ENCODE data around the gene SERPINI1. TPM values are rescaled to one million over a fixed set of nuclear protein-coding genes. Genes with fewer than 3 reads are reported as not detected.

The SERPINI1 gene
- total and polyA plus RNA-seq, 2 of the 8 experiments (the other 6 are each of a cell fraction or from before 2014, with no cell fraction given): 5.3 to 9.9 TPM

DNA sequence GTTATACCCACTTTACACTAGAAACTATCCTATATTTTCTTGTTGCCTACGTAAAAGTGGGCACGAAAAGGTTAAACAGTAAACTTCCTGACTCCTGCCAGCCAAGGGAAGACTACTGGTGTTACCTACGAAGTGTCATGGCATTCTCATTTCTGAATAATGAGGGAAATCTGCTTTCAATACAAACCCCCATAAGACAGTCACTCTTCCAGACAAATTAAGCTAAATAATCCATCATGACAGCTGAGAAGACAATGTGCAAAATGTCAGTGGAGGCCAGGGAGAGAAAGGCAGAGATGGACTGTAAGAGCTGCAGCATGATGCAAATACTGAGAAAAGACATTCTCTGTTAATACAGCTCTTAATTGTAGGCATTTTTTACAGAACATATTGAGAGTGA lies 136.5 kb downstream of the SERPINI1 start:
- H3K79me1 ChIP-seq (ENCODE audit: low read depth, low read length): no peaks in the 10 kb centered on the region
- FAIRE-seq: no peak
- no peak overlapping the region for H2AFZ ChIP-seq (ENCODE audit: low read length)
- no peak overlapping the region for H3K27ac ChIP-seq (ENCODE audit: low read depth, low read length)
- H2BK15ac ChIP-seq (ENCODE audit: low read length): no peak overlapping the region
- no peaks in the 10 kb centered on the region for H3K79me2 ChIP-seq (ENCODE audit: control insufficient read depth in 1 of 2, insufficient read depth in 2 of 2, low read length in 2 of 2)
- no peak for TF ChIP-seq KDM4A (IDR thresholded peaks at IDR 0.05; ENCODE audit: low read depth, low read length, severe bottlenecking)
- no peak for TF ChIP-seq KDM1A (IDR thresholded peaks at IDR 0.05; ENCODE audit: borderline replicate concordance, low read length)
- no peak for TF ChIP-seq EZH2 (IDR thresholded peaks at IDR 0.05; ENCODE audit: low read depth, low read length, severe bottlenecking)
- no peak for TF ChIP-seq JUN (IDR thresholded peaks at IDR 0.05; ENCODE audit: low read depth, low read length)
- TF ChIP-seq YY1 (IDR thresholded peaks at IDR 0.05; ENCODE audit: low read depth, low read length): no peak
- TF ChIP-seq HDAC6 (IDR thresholded peaks at IDR 0.05; ENCODE audit: low read depth, low read length): no peak
- no peak for TF ChIP-seq KDM5A (IDR thresholded peaks at IDR 0.05; ENCODE audit: low read length)
- no peak for TF ChIP-seq TCF12 (IDR thresholded peaks at IDR 0.05; ENCODE audit: low read depth, low read length)
- TF ChIP-seq ZNF274 (IDR thresholded peaks at IDR 0.05; ENCODE audit: borderline replicate concordance, extremely low read depth, low read length): no peak
- no peak for TF ChIP-seq ASH2L (IDR thresholded peaks at IDR 0.05; ENCODE audit: low read length)
- TF ChIP-seq SIX5 (IDR thresholded peaks at IDR 0.05; ENCODE audit: low read depth, low read length): no peak
- TF ChIP-seq PHF8 (conservative IDR thresholded peaks at IDR 0.05; ENCODE audit: low read depth, low read length): no peak
- no peak for TF ChIP-seq JUND (IDR thresholded peaks at IDR 0.05; ENCODE audit: low read length)
- TF ChIP-seq GTF2F1 (IDR thresholded peaks at IDR 0.05; ENCODE audit: borderline replicate concordance, low read depth, low read length): no peak
- H3K4me3 ChIP-seq (ENCODE audit: extremely low read depth in 1 of 4, insufficient read depth in 2 of 4, low read depth in 3 of 4, low read length in 4 of 4): no peak overlapping the region
- H4K8ac ChIP-seq (ENCODE audit: extremely low read depth, insufficient read depth, low read length): no peak overlapping the region
- ChIA-PET POLR2A (ENCODE audit: partially characterized antibody) (no interaction called here), CTCF (ENCODE audit: partially characterized antibody) (interaction anchor here (0.5 to 3.8 kb wide), 18 partner anchors 9 to 492 kb away, joined by 3 to 21 read pairs (median 3); partner anchors contain the start of gene ZBBX)
- H2BK12ac ChIP-seq (ENCODE audit: low read depth, low read length): no peak overlapping the region
- WGBS, 2 experiments (ENCODE audit: extremely low coverage in 1 of 2, insufficient coverage in 1 of 2, insufficient read length in 1 of 2, insufficient replicate concordance in 2 of 2, low coverage in 1 of 2, low lambda C conversion rate in 2 of 2, missing lambda C conversion rate in 1 of 2): 71% methylated on average over 3 of the region's 3 CpGs; no CpG with 5 or more reads in 1 of the 2 experiments
- no peaks in the 10 kb centered on the region for H4K20me1 ChIP-seq (replicated peaks in 1 of 2; ENCODE audit: control insufficient read depth in 1 of 2, insufficient read depth in 2 of 2, low read length in 2 of 2)
- no peak overlapping the region for H3K23ac ChIP-seq (ENCODE audit: insufficient read length)
- no peak overlapping the region for H3K9ac ChIP-seq (replicated peaks in 1 of 4; ENCODE audit: extremely low read depth in 1 of 4, low read depth in 3 of 4, low read length in 3 of 4)
- no peak overlapping the region for H3K18ac ChIP-seq (ENCODE audit: extremely low read depth, low read length)
- H4K5ac ChIP-seq (ENCODE audit: insufficient read length, low read depth, low read length): no peak overlapping the region
- no peak overlapping the region for H3K4ac ChIP-seq (replicated peaks; ENCODE audit: insufficient read length, low read depth, low read length)
- no peak overlapping the region for H3K56ac ChIP-seq (replicated peaks; ENCODE audit: insufficient read length, low read depth, low read length)
- H3K9me3 ChIP-seq (ENCODE audit: insufficient read depth in 2 of 2, low read depth in 1 of 2, low read length in 1 of 2): no peaks in the 10 kb centered on the region
- no peak overlapping the region for H3K14ac ChIP-seq (ENCODE audit: insufficient read length)
- no peaks in the 10 kb centered on the region for H3K36me3 ChIP-seq (ENCODE audit: control insufficient read depth in 2 of 4, insufficient read depth in 4 of 4, low read length in 3 of 4)
- no peak for DNase-seq (ENCODE audit: low read depth in 1 of 2, low spot score in 2 of 2)
- no peak overlapping the region for H3K4me2 ChIP-seq (ENCODE audit: insufficient read depth in 1 of 2, low read depth in 2 of 2, low read length in 2 of 2)
- H3K23me2 ChIP-seq (ENCODE audit: low read depth, low read length): no peaks in the 10 kb centered on the region
- no peak overlapping the region for H2BK5ac ChIP-seq (ENCODE audit: low read depth, low read length)
- H2BK20ac ChIP-seq (ENCODE audit: low read length): no peak overlapping the region
- H4K91ac ChIP-seq (replicated peaks; ENCODE audit: insufficient read length, low read length): no peak overlapping the region
- no peak overlapping the region for H2BK120ac ChIP-seq (replicated peaks; ENCODE audit: low read depth, low read length)
- no peaks in the 10 kb centered on the region for H3K4me1 ChIP-seq (replicated peaks in 1 of 4; ENCODE audit: control insufficient read depth in 3 of 4, insufficient read depth in 4 of 4, low read length in 3 of 4)
- H2AK5ac ChIP-seq (ENCODE audit: low read depth, low read length): no peak overlapping the region
- H3K27me3 ChIP-seq (replicated peaks in 1 of 4; ENCODE audit: control insufficient read depth in 3 of 4, extremely low read depth in 1 of 4, insufficient read depth in 3 of 4, low read length in 3 of 4): no peaks in the 10 kb centered on the region

All from H1 (cell line).